HL-60/S4 treated with retinoic acid at 250 ng/mL for 4 days and 3 days (cell line): ENCODE data around the gene C1QTNF2.
"Not testable (repeated sequence)": the region's sequence is repeated elsewhere in the genome, so short reads cannot be mapped to it uniquely, and the experiment has no call there.

ENCODE experiments used
- in situ Hi-C: fragments of 300-500 bp; cut with MboI; formaldehyde crosslinking; loops from 2 replicates; pipeline ENCODE4 v1.7.0; 2022; ENCODE audit warnings: low sequenced_read_pairs

C1QTNF2 gene

DNA sequence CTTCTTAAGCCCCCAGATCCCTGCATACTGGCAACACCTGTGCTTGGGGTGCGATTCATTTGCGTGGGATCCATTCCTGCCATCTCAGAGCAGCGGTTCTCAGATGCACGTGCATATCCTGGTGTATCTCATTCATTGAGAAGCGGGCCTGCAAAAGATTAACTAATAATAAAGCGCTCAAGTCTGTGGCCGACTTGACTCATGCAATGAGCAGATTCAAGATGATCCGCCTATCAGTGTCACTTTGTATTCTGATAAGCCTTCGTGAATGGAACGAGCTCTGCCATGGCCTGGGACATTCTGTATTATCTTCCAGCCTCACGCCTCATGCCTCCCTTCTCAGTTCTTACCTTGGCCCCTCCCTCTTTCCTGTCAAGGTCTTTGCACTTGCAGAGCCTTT, 22.3 kb downstream of the C1QTNF2 start:
- in situ Hi-C loops: loop anchor here (10.0 kb wide), 1 partner anchor 333 kb away; no protein-coding TSS in a partner anchor

DNA sequence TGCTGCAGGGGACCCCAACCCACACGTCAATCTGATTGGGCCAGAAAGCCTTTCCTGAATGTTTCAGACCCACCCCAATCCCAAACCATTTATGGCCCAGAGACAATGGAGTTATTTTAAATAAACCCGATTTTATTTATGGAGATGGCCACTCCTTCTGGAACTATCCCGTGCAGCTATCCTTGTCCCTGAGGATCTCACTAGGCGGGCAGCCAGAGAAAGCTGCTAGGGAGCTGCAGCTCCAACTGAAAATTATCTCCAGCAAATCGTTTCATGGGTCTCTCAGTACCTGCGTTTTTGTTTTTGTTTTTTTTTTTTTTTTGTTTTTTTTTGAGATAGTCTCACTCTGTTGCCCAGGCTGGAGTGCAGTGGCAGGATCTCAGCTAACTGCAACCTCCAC, 23.0 kb downstream of the C1QTNF2 start:
- in situ Hi-C loops: loop anchor here (10.0 kb wide), 1 partner anchor 333 kb away; no protein-coding TSS in a partner anchor

DNA sequence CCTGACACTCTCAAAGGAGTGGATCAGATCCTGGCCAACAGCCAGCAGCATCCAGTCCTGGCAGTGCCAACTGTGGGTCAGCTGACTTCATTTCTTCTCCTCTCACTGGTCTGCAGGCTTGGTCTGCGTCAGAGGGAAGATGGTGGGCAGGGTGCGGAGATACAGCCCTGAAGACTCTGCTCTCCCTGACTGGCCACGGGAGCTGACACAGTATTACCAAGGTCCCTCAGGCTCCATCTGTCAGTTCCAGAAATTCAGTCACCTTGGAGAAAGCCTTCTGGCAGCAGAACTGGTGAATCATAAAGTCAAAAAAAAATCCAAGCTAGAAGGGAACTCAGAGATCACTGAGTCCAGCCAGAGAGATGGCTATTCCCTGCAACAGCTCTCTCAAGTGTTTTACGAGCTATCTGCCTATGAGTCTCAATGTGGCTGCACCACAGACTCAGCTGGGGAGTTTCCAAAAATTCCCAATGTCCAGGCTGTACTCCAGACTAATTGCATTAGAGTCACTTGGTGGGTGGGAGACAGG, 27.9 kb downstream of the C1QTNF2 start:
- in situ Hi-C loops: loop anchor here (10.0 kb wide), 1 partner anchor 328 kb away; no protein-coding TSS in a partner anchor

DNA sequence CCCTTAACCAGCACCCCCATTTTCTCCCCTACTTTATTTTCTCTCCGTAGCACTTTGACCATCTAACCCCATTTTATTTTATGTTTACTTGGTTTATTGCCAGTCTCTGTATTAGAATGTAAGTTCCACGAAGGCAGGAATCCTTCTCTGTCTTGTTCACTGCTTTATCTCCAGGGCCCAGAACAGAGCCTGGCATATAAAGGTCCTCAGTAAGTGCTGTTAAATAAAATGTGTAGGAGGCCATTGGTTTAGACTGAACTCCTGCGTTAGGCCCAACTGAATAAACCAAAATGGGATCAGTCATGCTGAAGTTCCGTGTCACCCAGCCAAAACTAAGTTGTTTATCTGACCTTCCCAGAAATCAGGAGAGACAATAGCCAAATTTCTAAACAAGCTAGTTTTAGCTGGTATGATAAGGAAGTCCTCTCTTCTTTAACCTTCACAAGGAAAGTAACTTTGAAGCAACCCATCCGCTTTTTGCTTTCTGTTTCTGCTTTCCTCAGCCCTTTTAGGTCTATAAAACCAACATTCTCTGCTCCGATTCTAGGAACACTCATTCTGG, 29.0 kb downstream of the C1QTNF2 start:
- in situ Hi-C loops: loop anchor here (10.0 kb wide), 1 partner anchor 327 kb away; no protein-coding TSS in a partner anchor

DNA sequence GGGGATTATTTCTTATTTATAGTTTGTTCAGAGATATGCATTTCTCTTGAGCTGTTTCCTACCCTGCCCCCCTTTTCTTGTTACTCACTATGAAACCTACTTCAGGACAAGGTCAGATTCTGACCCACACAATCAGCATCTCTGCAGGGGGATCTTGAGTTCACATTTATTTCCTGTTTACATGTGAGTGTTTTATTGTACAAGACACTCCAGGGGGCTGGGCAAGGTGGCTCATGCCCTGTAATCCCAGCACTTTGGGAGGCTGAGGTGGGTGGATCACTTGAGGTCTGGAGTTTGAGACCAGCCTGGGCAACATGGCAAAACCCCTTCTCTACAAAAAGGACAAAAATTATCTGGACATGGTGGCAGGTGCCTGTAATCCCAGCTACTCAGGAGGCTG, 29.9 kb downstream of the C1QTNF2 start:
- in situ Hi-C loops: loop anchor here (10.0 kb wide), 1 partner anchor 326 kb away; no protein-coding TSS in a partner anchor

DNA sequence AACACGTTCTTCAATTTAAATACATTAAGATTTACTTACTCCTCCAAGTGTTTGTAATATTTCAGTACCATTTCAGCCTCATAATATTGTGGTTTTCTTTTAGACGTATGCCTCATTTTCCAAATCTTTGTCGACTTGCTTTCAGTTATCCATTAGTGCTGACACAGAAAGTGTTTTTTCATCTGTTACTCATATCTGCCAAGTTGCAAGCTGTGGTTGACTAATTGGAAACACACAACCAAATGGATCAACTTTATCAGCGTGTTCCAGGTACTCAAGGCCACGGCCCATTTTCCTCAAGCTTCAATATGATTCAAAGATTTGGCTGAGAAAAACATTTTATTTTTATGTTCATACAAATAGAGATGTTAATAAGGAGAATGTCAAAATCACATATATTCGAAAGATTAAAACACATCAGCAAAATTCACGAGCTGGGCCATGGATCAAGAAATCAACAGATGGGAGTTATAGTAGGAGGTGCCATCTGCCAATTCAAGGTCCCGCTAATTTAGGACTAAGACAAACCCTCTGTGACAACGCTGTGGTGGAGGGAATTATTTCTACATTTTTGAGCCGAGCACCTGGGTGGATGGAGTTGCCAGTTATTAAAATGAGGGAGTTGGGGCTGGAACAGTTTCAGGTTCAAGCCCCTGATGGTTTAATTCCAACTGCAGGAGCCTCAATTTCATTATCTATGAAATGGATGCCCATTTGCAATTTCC, 30.9 kb downstream of the C1QTNF2 start:
- in situ Hi-C loops: loop anchor here (10.0 kb wide), 1 partner anchor 325 kb away; no protein-coding TSS in a partner anchor

DNA sequence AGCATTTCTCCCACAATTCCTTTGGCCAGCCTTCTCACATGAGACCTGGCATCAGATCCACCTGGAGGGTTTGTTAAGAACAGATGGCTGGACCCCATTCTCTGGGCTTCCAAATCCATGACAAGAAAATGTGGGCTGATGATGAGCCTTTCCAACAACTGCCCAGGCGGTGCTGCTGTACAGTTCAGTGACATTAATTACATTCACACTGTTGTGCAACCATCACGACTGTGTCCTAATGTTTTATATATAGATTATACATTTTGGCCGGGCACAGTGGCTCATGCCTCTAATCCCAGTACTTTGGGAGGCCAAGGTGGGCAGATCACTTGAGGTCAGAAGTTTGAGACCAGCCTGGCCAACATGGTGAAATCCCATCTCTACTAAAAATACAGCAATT, 35.7 kb downstream of the C1QTNF2 start:
- in situ Hi-C loops: not testable (repeated sequence)

DNA sequence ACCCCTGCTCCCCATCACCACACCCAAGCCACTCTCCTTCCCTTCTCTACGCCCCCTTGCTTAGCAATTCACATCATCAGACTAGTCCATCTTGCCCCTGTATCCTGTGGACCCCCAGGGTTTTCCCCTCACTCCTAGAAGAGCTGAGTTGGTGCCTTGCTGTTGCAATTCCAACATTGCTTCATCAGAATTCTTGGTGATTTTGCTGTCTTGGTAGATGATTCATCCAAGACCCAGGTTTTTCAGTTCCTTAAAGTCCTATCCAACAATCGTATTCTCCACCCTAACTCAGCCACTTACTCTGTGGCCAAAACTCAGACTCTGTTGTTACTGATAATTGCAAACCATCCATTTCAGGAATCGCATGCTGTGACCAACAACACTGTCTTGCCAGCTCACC, 36.7 kb downstream of the C1QTNF2 start:
- in situ Hi-C loops: no loop called here

DNA sequence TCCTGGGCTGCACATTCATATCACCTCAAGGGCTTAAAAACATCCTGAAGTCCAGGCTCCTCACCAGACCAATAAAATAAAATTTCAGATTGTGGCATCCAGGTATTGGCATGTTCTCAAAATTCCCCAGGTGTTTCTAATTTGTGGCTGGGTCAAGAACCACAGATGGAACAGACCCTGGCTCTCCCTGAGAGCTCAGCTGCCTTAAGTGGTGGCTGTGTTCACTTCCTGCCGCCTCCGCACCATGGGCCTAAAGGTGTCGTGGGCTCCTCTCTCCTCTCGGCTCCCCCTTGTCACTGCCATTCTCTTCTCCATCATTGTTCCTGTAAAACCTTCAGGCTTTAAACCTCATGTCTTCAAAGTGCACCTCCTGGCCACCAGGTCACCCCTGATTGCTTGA, 40.2 kb downstream of the C1QTNF2 start:
- in situ Hi-C loops: no loop called here

DNA sequence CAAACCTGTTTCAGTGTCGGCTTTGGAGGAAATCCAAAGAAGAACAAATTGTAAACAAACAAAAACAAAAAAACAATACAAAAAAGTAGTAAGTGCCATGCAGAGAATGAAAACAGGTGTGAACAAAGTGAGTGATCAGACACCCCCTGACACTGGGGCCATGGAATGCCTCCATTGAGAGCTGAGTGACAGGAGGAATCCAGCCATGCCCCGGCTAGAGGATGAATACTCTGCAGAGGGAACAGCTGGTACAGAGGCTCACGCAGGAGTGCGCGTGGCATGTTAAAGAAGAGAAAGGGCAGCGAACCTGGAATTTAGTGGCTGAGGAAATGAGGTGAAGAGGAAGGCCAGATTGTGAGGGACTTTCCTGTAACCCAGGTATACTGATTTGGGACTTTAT, 42.6 kb downstream of the C1QTNF2 start:
- in situ Hi-C loops: no loop called here

DNA sequence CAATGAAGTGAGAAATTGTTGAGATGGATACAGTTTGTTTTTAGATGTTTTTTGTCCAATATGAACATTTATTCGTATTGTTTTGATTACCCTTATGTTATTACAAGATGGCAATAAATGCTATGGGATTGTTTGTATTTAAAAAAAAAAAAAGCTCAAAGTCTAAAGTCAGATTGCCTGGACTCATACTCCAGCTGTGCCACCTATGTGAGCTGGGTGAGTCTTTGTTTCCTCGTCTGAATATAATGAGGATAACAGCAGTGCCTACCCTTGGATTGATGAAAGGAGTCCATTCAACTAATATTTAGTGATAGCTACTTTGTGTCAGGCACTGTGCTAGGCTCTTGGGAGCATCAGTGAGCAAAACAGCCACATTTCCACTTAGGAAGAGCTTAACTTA, 43.4 kb downstream of the C1QTNF2 start:
- in situ Hi-C loops: no loop called here

DNA sequence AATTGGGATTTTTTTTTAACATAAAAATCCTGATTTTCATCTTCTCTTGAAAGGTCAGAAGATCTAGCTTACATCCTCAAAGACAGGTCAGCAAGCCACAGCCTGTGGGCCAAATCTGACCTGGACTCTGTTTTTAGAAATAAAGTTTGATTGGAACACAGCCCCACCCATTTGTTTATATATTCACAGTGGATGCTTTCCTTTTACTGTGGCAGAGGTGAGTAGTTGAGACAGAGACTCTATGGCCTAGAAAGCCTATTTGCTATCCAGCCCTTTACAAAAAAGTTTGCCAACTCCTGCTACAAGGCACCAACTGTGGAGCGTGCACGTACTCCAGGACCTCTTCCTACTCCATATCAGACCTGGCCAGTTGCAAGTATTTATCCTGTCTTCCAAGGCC, 44.7 kb downstream of the C1QTNF2 start:
- in situ Hi-C loops: no loop called here

DNA sequence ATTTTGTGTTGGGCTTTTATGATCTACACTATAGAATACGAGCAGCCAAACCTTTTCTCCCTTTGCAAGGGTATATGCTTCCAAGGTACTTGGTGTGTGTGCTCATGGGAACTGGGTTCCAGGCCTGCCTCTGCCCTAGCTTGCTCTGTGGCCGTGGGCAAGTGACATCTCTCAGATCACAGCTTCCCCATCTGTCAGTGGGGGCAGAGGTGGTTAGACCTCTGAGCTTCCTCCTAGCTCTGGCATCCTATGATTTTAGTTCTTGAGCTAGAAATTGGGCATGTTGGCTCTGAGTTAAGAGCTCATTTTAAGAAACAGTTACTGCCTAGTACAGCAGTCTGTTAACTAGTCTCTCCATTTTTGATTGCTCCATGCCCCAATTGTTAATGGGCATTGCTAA, 45.5 kb downstream of the C1QTNF2 start:
- in situ Hi-C loops: no loop called here

DNA sequence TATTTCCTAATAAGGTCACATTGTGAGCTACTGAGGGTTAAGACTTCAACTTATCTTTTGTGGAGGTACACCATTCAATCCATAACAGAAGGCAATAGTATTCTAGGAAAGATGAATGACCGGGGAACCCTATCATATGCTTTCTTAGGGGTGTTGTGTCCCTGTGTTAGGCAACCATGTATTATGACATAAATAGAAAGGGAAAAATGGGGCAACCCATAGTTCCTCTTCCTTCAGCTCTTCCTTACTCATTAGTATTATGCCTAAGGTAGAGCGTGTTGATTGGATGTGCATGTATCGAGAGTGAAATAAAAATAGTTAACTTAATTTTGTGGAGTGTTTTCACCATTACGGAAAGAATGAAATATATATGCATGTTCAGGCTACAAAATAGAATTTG, 52.0 kb downstream of the C1QTNF2 start:
- in situ Hi-C loops: no loop called here

DNA sequence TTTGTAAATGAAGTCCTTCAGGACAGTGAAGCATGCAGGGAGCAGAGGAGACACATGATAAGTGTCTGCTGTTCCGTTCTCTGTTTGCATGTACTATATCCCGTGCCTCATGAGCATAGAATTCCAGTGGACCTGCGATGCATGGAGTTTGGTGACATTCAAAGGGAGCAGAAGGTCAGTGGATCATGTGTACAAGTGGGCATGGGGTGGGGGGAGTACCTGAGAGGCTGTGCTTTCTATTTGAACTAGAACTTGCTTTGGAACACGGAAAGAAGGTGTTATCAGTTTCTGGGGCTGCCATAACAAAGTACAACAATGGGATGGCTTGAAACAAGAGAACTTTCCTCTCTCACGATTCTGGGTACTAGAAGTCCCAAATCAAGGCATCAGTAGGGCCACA, 53.0 kb downstream of the C1QTNF2 start:
- in situ Hi-C loops: no loop called here

DNA sequence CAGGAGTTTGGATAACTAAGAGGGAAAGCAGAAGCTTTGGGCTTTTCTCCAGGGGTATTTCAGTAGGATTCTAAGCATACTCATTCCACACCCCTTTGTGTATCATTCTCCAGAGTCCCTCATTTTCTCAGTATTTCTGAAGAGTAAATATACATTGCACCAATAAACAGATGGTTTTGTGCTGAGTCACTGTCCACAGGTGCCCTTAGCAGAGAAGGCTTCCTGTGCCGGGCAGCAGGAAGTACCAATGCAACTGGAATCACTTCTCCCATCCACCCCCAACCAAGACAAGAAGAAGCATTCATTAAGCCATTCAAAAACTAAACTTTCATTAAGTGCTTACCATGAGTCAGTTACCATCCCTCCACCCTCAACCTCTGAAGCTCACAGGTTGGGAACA, 54.5 kb downstream of the C1QTNF2 start:
- in situ Hi-C loops: no loop called here

DNA sequence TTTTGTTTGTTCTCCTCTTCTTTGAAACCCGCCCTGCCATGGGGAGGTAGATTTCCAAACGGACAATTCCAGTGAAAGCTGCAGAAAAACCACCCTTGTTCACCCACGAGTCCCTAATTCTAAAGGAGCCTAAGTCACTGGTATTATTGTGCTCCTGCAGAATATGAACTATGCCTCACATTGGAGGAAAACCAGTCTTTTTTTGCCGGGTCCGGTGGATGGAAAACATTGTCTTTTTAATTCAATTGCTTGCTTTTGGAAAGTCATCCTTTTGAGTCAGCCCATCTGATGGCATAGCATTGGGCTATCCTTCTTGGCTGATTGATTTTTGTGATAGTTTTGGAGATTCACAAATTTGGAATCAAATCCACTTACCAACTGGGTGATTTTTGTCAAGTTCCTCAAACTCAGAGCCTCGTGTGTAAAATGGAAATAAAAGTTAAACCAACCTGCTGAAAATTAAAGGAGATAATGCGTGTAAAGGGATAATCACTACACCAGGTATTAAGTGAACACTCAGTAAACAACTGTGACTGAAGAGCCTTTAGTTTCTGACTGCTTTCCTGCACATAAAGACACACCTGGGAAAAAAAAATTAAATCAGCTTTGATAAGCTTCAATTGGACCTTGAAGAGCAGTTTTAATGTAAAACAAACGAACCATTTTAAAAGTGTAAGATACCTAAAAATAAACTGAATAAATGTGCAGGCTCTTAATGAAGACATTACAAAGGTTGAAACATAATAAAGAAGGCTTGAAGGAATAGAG, 57.3 kb downstream of the C1QTNF2 start:
- in situ Hi-C loops: no loop called here

DNA sequence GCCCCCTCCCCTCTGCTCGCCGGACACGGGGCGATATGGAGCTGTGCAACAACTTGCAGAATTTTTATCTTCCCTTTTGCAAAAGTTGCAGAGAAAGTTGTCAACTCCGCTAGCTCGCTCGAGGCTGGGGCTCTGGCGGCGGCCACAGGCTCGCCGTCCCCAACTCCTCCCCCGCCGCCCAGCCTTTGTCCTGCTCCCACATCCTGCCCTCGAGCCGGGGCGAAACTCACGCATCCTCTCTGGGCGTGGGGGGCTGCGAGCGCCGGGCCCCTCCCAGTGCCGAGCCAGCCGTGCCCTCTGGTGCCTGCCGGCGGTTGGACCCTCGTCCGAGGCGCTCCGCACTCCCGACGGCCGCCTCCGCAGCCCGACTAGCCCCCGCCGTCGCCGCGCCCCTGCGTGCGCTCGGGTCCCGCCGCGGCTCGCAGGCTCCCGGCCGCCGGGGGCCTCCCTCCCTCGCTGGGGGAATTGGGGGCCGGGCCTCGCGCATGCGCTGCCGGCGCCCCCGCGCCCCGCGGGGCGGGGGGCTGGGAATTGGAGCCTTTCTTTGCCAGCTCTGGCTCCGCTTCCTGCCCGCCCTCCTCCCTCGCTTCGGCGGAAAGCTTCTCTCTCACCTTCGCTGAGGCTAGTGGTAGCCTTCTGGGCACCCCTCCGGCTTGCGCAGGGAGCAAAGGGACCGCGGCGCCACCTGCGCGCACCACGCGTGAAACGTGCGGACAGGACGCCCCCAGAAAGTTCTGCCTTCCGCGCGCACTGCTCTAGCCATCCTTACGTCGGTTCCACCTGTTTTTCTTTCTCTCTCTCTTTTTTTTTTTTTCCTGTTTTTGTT, 58.1 kb downstream of the C1QTNF2 start, which contains the start of gene CCNJL:
CCNJL (minus strand) TSS at position 431 of the 826 bp plus-strand sequence. CDS start 641 bp downstream, outside the sequence.
- in situ Hi-C loops: no loop called here

DNA sequence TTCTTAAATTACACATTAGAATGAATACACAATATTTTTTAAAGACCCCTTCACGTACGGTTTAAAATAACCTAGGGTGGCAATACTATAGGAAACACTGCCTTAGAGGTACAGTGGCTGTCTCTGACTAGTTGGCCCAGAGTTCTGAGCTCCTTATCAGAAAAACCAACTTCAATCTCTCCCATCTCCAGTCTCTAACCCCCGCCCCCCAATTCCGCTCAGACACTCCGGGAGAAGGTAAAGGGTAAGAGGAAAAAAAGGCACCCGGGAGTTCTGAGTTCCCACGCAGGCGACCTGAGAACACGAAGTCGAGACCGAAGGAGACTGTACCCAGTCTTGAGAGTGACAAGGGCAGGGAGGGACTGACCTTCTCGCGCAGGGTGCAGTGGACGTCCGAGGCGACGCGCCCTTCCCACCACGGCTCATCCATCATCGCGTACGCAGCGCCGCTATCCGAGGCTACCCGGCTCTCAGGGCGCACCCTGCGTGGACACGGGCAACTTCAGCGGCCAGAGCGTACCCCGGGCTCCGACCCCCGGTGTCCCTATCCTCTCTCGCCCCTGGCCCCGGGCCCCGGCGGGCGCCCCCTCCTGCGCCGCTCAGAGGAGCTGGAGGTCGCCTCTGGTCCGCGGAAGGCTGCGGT, 58.8 kb downstream of the C1QTNF2 start:
- in situ Hi-C loops: no loop called here
